BJ (cell line): ENCODE results near the gene DSC2. TPM values are rescaled to one million over a fixed set of nuclear protein-coding genes. Genes with fewer than 3 reads are reported as not detected.

ENCODE experiments used
- CTCF ChIA-PET: fragments of 350-600 bp; formaldehyde crosslinking; extraction: SDS; loops from one replicate; lab custom pipeline; 2021; ENCODE audit warnings: antibody characterized with exemption, inconsistent platforms; lab: Yijun Ruan, JAX
- POLR2A ChIA-PET: fragments of 300-600 bp; sonication (Branson Sonifier 250); formaldehyde crosslinking; extraction: SDS; loops from one replicate; lab custom pipeline; 2021; ENCODE audit warnings: antibody characterized with exemption; lab: Charles Lee
- DNase-seq: peaks from one replicate; pipeline ENCODE4 v3.0.0-alpha.2; 2011; ENCODE audit warnings: low read depth
- H3K27me3 ChIP-seq: 2 replicates; pipeline ENCODE4 v1.6.0; 2011; ENCODE audit warnings: low read length; ENCODE audit not compliant: control insufficient read depth, insufficient read depth
- H3K36me3 ChIP-seq: 2 replicates; pipeline ENCODE4 v1.5.1; 2011; ENCODE audit warnings: low read length; ENCODE audit not compliant: control insufficient read depth, insufficient read depth
- H3K4me3 ChIP-seq: 2 replicates; pipeline ENCODE4 v1.5.1; 2011; ENCODE audit warnings: low read depth, mild to moderate bottlenecking, control low read depth, low read length
- polyA plus RNA-seq: library from polyadenylated mRNA; depleted of rRNA; stranded (reverse); fragments of >200 nt; gene quantifications from 2 replicates; pipeline ENCODE4 v1.2.3, GENCODE V29; 2011
- TF ChIP-seq, protein P1 (sequence below): IDR thresholded peaks from 2 replicates; pipeline ENCODE4 v1.5.1; 2011; ENCODE audit warnings: low read depth, mild to moderate bottlenecking, control low read depth, inconsistent platforms, low read length, moderate library complexity; ENCODE audit not compliant: insufficient read depth

DSC2 gene
- polyA plus RNA-seq, 1 experiment = not detected

DNA sequence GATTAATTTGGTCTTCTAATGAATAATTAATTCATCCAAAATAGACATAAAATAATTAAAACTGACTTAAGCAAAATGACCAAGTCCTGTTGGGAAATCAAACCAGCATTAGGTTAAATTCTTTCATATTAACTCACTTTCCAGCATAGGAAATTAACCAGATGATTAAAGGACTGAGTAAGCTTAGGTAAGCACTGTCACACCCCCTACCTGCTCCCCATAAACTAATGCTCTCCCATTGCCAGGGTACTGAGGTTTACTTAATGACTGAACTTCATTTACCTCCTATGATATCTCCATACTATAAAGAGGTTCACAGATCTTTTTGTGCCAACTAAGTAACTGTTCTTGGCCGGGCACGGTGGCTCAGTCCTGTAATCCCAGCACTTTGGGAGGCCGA is 13.7 kb downstream of the DSC2 start:
- ChIA-PET CTCF (no interaction called here), POLR2A (no interaction called here)
- Histone ChIP-seq H3K27me3 (no peaks in the 10 kb centered on the region), H3K36me3 (no peaks in the 10 kb centered on the region), H3K4me3 (no peak overlapping the region)
- TF ChIP-seq, protein P1, sequence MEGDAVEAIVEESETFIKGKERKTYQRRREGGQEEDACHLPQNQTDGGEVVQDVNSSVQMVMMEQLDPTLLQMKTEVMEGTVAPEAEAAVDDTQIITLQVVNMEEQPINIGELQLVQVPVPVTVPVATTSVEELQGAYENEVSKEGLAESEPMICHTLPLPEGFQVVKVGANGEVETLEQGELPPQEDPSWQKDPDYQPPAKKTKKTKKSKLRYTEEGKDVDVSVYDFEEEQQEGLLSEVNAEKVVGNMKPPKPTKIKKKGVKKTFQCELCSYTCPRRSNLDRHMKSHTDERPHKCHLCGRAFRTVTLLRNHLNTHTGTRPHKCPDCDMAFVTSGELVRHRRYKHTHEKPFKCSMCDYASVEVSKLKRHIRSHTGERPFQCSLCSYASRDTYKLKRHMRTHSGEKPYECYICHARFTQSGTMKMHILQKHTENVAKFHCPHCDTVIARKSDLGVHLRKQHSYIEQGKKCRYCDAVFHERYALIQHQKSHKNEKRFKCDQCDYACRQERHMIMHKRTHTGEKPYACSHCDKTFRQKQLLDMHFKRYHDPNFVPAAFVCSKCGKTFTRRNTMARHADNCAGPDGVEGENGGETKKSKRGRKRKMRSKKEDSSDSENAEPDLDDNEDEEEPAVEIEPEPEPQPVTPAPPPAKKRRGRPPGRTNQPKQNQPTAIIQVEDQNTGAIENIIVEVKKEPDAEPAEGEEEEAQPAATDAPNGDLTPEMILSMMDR = no peak
- no peak for DNase-seq

DNA sequence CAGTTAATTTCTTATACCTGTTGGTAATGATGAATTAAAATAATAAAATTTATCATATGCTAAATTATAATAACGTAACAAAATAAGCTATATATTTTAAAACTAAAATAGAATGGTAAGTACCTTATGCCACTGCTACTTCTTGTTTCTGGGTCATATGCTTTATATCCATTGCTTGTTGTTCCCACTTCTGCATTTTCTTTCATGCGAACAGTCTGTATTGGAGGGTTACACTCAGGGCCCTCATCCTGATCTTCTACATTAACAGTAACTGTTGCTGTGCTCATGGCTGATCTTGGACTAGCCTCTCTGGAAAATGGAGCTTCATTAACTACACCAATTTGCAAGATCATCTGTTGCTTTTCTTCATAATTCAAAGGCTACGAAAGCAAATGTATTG is 22.2 kb downstream of the DSC2 start:
- POLR2A ChIA-PET = no interaction called here
- no peak overlapping the region for H3K4me3 ChIP-seq
- H3K36me3 ChIP-seq = no peaks in the 10 kb centered on the region
- no peak for DNase-seq
- CTCF ChIA-PET = no interaction called here
- H3K27me3 ChIP-seq = no peaks in the 10 kb centered on the region
- TF ChIP-seq, protein P1 = no peak

DNA sequence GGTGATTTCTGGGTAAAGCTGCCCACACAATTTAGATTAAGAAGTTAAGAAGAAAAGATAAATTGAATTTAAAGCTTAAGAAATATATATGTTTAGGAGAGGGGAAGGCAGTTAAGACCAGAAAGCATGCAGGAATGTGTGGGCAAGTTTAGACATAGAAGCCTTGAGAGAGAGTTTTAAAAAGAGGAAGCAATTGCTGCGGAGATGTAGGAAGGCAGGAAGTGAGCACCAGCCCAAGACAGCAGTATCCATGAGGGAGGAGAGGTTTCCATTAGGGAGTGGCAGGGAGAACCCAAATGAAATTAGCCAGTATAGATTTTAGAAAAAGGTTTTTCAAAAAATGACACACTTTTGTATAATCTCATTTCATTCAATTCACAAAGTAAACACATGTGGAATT is 24.3 kb downstream of the DSC2 start:
- TF ChIP-seq, protein P1 = no peak
- CTCF ChIA-PET = interaction anchor here (0.5 kb wide), 1 partner anchor 38 kb away, joined by 4 read pairs; no protein-coding TSS in a partner anchor
- no peak for DNase-seq
- no peak overlapping the region for H3K4me3 ChIP-seq
- no peaks in the 10 kb centered on the region for H3K27me3 ChIP-seq
- no peaks in the 10 kb centered on the region for H3K36me3 ChIP-seq
- POLR2A ChIA-PET = no interaction called here

DNA sequence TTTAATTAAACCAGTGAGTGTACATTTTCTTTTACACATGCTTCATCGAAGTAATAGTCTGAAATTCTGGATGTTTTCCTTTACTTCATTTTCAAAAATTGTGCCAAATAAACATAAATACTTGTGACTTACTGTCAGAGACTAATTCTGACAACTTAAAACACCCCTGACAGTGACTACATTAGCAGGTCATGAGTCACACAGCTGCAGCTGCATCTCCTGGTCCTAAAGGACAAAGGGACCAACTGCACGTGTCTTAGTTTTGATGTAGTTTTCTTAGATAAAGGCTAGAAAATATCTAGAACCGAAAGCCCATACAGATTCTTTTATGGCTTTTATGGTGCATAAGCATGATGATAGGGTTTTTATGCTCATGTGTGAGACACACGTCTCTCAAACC is 30.0 kb downstream of the DSC2 start:
- Histone ChIP-seq H3K36me3 (no peaks in the 10 kb centered on the region), H3K27me3 (no peaks in the 10 kb centered on the region), H3K4me3 (no peak overlapping the region)
- TF ChIP-seq, protein P1 = no peak
- ChIA-PET POLR2A (no interaction called here), CTCF (no interaction called here)
- no peak for DNase-seq

DNA sequence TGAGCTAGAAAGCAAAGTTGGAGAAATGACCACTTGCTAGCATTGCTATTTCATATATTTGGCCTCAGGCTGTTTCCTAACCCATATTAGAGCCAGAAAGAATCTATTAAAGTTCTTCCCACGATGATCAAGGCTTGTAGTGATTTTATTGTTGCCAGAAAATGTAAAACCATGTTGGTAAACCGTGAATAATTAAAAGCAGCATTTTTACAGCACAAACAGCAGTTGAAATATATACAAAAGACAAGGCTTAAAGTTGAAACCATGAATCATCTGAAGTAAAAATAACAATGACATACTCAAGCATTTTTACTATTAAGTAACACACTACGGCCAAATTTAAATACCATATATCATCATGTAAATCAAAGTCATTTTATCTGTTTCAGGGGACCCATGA is 32.0 kb downstream of the DSC2 start:
- POLR2A ChIA-PET = no interaction called here
- Histone ChIP-seq H3K36me3 (no peaks in the 10 kb centered on the region), H3K27me3 (no peaks in the 10 kb centered on the region), H3K4me3 (no peak overlapping the region)
- CTCF ChIA-PET = no interaction called here
- TF ChIP-seq, protein P1 = no peak
- DNase-seq = no peak
